ENCODE measurements around the gene ENAH.

ENAH gene

DNA sequence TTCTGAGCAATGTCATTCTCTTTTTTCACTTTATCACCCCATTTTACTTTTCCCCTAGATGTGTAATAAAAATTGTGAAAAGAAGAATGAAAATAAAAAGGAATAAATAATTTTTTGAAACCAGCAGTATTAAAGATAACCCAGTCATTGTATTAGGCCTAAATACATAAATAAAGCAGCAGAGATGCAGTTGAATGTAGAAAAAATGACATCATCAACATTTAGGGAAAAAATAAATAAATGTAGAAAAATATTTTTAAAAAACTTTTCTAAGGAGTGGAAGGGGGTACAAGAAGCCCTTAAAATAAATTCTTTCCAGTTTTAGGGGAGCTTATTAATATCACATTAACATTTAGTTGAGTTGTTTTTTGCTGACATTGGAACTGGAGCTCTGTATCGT is 15.3 kb upstream of the ENAH start:
- TF ChIP-seq, protein P1, sequence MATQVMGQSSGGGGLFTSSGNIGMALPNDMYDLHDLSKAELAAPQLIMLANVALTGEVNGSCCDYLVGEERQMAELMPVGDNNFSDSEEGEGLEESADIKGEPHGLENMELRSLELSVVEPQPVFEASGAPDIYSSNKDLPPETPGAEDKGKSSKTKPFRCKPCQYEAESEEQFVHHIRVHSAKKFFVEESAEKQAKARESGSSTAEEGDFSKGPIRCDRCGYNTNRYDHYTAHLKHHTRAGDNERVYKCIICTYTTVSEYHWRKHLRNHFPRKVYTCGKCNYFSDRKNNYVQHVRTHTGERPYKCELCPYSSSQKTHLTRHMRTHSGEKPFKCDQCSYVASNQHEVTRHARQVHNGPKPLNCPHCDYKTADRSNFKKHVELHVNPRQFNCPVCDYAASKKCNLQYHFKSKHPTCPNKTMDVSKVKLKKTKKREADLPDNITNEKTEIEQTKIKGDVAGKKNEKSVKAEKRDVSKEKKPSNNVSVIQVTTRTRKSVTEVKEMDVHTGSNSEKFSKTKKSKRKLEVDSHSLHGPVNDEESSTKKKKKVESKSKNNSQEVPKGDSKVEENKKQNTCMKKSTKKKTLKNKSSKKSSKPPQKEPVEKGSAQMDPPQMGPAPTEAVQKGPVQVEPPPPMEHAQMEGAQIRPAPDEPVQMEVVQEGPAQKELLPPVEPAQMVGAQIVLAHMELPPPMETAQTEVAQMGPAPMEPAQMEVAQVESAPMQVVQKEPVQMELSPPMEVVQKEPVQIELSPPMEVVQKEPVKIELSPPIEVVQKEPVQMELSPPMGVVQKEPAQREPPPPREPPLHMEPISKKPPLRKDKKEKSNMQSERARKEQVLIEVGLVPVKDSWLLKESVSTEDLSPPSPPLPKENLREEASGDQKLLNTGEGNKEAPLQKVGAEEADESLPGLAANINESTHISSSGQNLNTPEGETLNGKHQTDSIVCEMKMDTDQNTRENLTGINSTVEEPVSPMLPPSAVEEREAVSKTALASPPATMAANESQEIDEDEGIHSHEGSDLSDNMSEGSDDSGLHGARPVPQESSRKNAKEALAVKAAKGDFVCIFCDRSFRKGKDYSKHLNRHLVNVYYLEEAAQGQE (IDR thresholded peaks at IDR 0.05; ENCODE audit: low read depth), result no peak
- no peak for TF ChIP-seq RAD21 (IDR thresholded peaks at IDR 0.05; ENCODE audit: low read depth)
- no peak for TF ChIP-seq TEAD4 (IDR thresholded peaks at IDR 0.05)
- no peak for TF ChIP-seq EGR1 (IDR thresholded peaks at IDR 0.05)

- TF ChIP-seq NFIC (IDR thresholded peaks at IDR 0.05) (no peak), MAX (IDR thresholded peaks at IDR 0.05) (no peak), EGR1 (IDR thresholded peaks at IDR 0.05) (no peak), RAD21 (IDR thresholded peaks at IDR 0.05; ENCODE audit: low read depth) (no peak), CREB1 (IDR thresholded peaks at IDR 0.05; ENCODE audit: low read depth) (no peak), FOXM1 (IDR thresholded peaks at IDR 0.05; ENCODE audit: borderline replicate concordance, low read depth) (no peak), CEBPB (IDR thresholded peaks at IDR 0.05) (no peak), EP300 (IDR thresholded peaks at IDR 0.05; ENCODE audit: borderline replicate concordance) (no peak)
- TF ChIP-seq, protein P1 (IDR thresholded peaks at IDR 0.05; ENCODE audit: low read depth), result no peak
Measured at GRCh38 chr1:225667362-225667761, 14.4 kb upstream of the ENAH start.

DNA sequence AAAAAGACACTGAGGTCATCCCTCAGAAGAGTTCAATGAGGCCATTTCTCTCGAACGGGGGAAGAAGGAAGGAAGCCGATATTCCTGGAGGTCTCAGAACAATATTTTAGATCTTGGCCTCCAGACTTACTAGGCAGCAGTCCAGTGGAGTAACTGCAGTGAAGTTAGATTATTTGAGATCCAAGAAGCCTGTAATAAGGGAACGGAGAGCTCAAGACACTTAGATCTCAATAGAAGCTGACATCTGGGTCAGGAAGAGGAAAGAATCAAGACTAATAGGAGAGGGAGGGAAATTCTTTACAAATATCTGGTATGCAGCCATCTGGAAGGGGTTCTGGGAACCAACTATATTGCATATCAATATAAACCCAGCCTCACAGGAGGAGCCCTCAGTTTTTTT is 13.6 kb upstream of the ENAH start:
- TF ChIP-seq CREB1 (IDR thresholded peaks at IDR 0.05; ENCODE audit: low read depth) (no peak), RAD21 (IDR thresholded peaks at IDR 0.05; ENCODE audit: low read depth) (no peak), TAF1 (IDR thresholded peaks at IDR 0.05; ENCODE audit: low read depth) (no peak), MAX (IDR thresholded peaks at IDR 0.05) (no peak), YY1 (IDR thresholded peaks at IDR 0.05; ENCODE audit: low read depth) (no peak), TEAD4 (IDR thresholded peaks at IDR 0.05) (no peak)
- TF ChIP-seq, protein P1 (IDR thresholded peaks at IDR 0.05; ENCODE audit: low read depth), result no peak

GRCh38 chr1:225664762-225665161 is 11.8 kb upstream of the ENAH start:
- TF ChIP-seq TAF1 (IDR thresholded peaks at IDR 0.05; ENCODE audit: low read depth) (no peak), TCF12 (IDR thresholded peaks at IDR 0.05; ENCODE audit: low read depth) (no peak), EGR1 (IDR thresholded peaks at IDR 0.05) (no peak), EP300 (IDR thresholded peaks at IDR 0.05; ENCODE audit: borderline replicate concordance) (no peak), USF1 (IDR thresholded peaks at IDR 0.05) (no peak), TEAD4 (IDR thresholded peaks at IDR 0.05) (no peak), CREB1 (IDR thresholded peaks at IDR 0.05; ENCODE audit: low read depth) (no peak), YY1 (IDR thresholded peaks at IDR 0.05; ENCODE audit: low read depth) (no peak)
- TF ChIP-seq, protein P1 (IDR thresholded peaks at IDR 0.05; ENCODE audit: low read depth), result no peak

All from Ishikawa (cell line).